Neural cell (in vitro differentiated cells): Measurements from ENCODE around the gene DZIP1L. TPM values are rescaled to one million over a fixed set of nuclear protein-coding genes. Genes with fewer than 3 reads are reported as not detected.
"Not testable (repeated sequence)": the region's sequence is repeated elsewhere in the genome, so short reads cannot be mapped to it uniquely, and the experiment has no call there.

Source experiments
- H2AFZ ChIP-seq: fragments of 200-600, 300-800 bp; sonication (generic), shearing (Covaris generic); 2 replicates; pipeline ENCODE4 v1.6.0; 2014; ENCODE audit warnings: low read depth, mild to moderate bottlenecking, antibody characterized with exemption, low read length, moderate library complexity
- H3F3A ChIP-seq: fragments of 200-600 bp; shearing (Covaris generic); 2 replicates; pipeline ENCODE4 v1.6.1; 2016; ENCODE audit warnings: mild to moderate bottlenecking, moderate library complexity, mixed read lengths, antibody characterized with exemption, low read length; ENCODE audit not compliant: insufficient read depth, poor library complexity, severe bottlenecking
- H3K27ac ChIP-seq: fragments of 200-600, 300-800 bp; sonication (generic), shearing (Covaris generic); 2 replicates; pipeline ENCODE4 v1.5.1; 2014; ENCODE audit warnings: mild to moderate bottlenecking, low read length, moderate library complexity
- H3K27me3 ChIP-seq: fragments of 300-800, 200-600 bp; sonication (generic), shearing (Covaris generic); 2 replicates; pipeline ENCODE4 v1.6.0; 2014; ENCODE audit warnings: mild to moderate bottlenecking, low read depth, low read length, moderate library complexity; ENCODE audit not compliant: insufficient read depth
- H3K36me3 ChIP-seq: fragments of 300-800, 200-600 bp; sonication (generic), shearing (Covaris generic); 2 replicates; pipeline ENCODE4 v1.5.1; 2014; ENCODE audit warnings: mild to moderate bottlenecking, antibody characterized with exemption, low read length, moderate library complexity; ENCODE audit not compliant: insufficient read depth
- H3K4me2 ChIP-seq: fragments of 300-800, 200-600 bp; sonication (generic), shearing (Covaris generic); 2 replicates; pipeline ENCODE4 v1.6.0; 2014; ENCODE audit warnings: mild to moderate bottlenecking, low read length
- H3K4me3 ChIP-seq: fragments of 300-800, 200-600 bp; sonication (generic), shearing (Covaris generic); 2 replicates; pipeline ENCODE4 v1.5.1; 2014; ENCODE audit warnings: mild to moderate bottlenecking, low read length, moderate library complexity
- H3K79me2 ChIP-seq: fragments of 200-600 bp; shearing (Covaris generic); replicated peaks from 2 replicates; pipeline ENCODE4 v1.6.0; 2014; ENCODE audit warnings: mild to moderate bottlenecking, low read length, moderate library complexity; ENCODE audit not compliant: insufficient read depth
- H3K9ac ChIP-seq: fragments of 300-800, 200-600 bp; sonication (generic), shearing (Covaris generic); 2 replicates; pipeline ENCODE4 v1.6.1; 2016; ENCODE audit warnings: mild to moderate bottlenecking, low read length, mixed read lengths
- H3K9me2 ChIP-seq: fragments of 200-600 bp; shearing (Covaris generic); 2 replicates; pipeline ENCODE4 v1.6.1; 2016; ENCODE audit warnings: mild to moderate bottlenecking, low read length, mixed read lengths; ENCODE audit not compliant: insufficient read depth
- H3K9me3 ChIP-seq: fragments of 200-600, 300-800 bp; sonication (generic), shearing (Covaris generic); 2 replicates; pipeline ENCODE4 v1.6.1; 2016; ENCODE audit warnings: mild to moderate bottlenecking, mixed run types, low read length, moderate library complexity, mixed read lengths
- H4K20me1 ChIP-seq: fragments of 200-600 bp; shearing (Covaris generic); 2 replicates; pipeline ENCODE4 v1.6.1; 2016; ENCODE audit warnings: mild to moderate bottlenecking, mixed run types; ENCODE audit not compliant: insufficient read depth
- CTCF ChIP-seq: fragments of 450-650 bp; IDR thresholded peaks from 2 replicates; pipeline ENCODE4 v1.5.1; 2014; ENCODE audit warnings: antibody characterized with exemption, mild to moderate bottlenecking, moderate library complexity; ENCODE audit not compliant: poor library complexity, severe bottlenecking
- EP300 ChIP-seq: fragments of 450-650 bp; conservative IDR thresholded peaks from 2 replicates; pipeline ENCODE4 v1.6.1; 2014; ENCODE audit warnings: antibody characterized with exemption, mild to moderate bottlenecking, moderate library complexity; ENCODE audit not compliant: poor library complexity, severe bottlenecking
- EZH2 ChIP-seq: fragments of 200-600, 300-800 bp; shearing (Covaris generic), sonication (generic); IDR thresholded peaks from 2 replicates; pipeline ENCODE4 v1.6.1; 2014; ENCODE audit warnings: antibody characterized with exemption, low read length, borderline replicate concordance, mild to moderate bottlenecking; ENCODE audit not compliant: insufficient read depth, poor library complexity, severe bottlenecking
- MXI1 ChIP-seq: fragments of 450-650 bp; conservative IDR thresholded peaks from 2 replicates; pipeline ENCODE4 v1.6.1; 2014; ENCODE audit warnings: antibody characterized with exemption, mild to moderate bottlenecking; ENCODE audit not compliant: poor library complexity, severe bottlenecking
- POLR2AphosphoS5 ChIP-seq: IDR thresholded peaks from 2 replicates; pipeline ENCODE4 v1.6.1; 2012
- RAD21 ChIP-seq: fragments of 450-650 bp; conservative IDR thresholded peaks from 2 replicates; pipeline ENCODE4 v1.6.1; 2014; ENCODE audit warnings: antibody characterized with exemption, mild to moderate bottlenecking, moderate library complexity
- SMC3 ChIP-seq: fragments of 450-650 bp; conservative IDR thresholded peaks from 2 replicates; pipeline ENCODE4 v1.6.1; 2014; ENCODE audit warnings: antibody characterized with exemption, mild to moderate bottlenecking, moderate library complexity; ENCODE audit not compliant: poor library complexity
- TAF1 ChIP-seq: IDR thresholded peaks from 2 replicates; pipeline ENCODE4 v1.6.1; 2012; ENCODE audit warnings: low read depth
- polyA plus RNA-seq: library from polyadenylated mRNA; depleted of rRNA; stranded (reverse); fragments of >200 nt; gene quantifications from 2 replicates; pipeline ENCODE4 v1.2.3, GENCODE V29; 2014
- TF ChIP-seq, protein P1 (sequence below): IDR thresholded peaks from 2 replicates; pipeline ENCODE4 v1.6.1; 2012; ENCODE audit warnings: borderline replicate concordance

DZIP1L gene
- polyA plus RNA-seq, 1 donor from 2014 or later: 1.7 TPM

GRCh38 chr3:138092023-138092422 lies 23.4 kb downstream of the DZIP1L start:
- Histone ChIP-seq H3F3A (no peaks in the 10 kb centered on the region), H4K20me1 (no peaks in the 10 kb centered on the region), H3K27ac (no peak overlapping the region), H3K9me2 (no peaks in the 10 kb centered on the region), H3K4me3 (no peak overlapping the region), H3K79me2 (no peaks in the 10 kb centered on the region), H3K9ac (no peak overlapping the region), H3K9me3 (no peaks in the 10 kb centered on the region), H3K27me3 (no peaks in the 10 kb centered on the region), H2AFZ (no peak overlapping the region), H3K36me3 (no peaks in the 10 kb centered on the region), H3K4me2 (no peak overlapping the region)
- no peak for TF ChIP-seq CTCF
- TF ChIP-seq TAF1: no peak
- no peak for TF ChIP-seq SMC3
- no peak for TF ChIP-seq POLR2AphosphoS5
- TF ChIP-seq MXI1: no peak
- TF ChIP-seq EZH2: no peak
- TF ChIP-seq, protein P1, sequence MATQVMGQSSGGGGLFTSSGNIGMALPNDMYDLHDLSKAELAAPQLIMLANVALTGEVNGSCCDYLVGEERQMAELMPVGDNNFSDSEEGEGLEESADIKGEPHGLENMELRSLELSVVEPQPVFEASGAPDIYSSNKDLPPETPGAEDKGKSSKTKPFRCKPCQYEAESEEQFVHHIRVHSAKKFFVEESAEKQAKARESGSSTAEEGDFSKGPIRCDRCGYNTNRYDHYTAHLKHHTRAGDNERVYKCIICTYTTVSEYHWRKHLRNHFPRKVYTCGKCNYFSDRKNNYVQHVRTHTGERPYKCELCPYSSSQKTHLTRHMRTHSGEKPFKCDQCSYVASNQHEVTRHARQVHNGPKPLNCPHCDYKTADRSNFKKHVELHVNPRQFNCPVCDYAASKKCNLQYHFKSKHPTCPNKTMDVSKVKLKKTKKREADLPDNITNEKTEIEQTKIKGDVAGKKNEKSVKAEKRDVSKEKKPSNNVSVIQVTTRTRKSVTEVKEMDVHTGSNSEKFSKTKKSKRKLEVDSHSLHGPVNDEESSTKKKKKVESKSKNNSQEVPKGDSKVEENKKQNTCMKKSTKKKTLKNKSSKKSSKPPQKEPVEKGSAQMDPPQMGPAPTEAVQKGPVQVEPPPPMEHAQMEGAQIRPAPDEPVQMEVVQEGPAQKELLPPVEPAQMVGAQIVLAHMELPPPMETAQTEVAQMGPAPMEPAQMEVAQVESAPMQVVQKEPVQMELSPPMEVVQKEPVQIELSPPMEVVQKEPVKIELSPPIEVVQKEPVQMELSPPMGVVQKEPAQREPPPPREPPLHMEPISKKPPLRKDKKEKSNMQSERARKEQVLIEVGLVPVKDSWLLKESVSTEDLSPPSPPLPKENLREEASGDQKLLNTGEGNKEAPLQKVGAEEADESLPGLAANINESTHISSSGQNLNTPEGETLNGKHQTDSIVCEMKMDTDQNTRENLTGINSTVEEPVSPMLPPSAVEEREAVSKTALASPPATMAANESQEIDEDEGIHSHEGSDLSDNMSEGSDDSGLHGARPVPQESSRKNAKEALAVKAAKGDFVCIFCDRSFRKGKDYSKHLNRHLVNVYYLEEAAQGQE: no peak
- no peak for TF ChIP-seq EP300
- TF ChIP-seq RAD21: no peak

- H4K20me1 ChIP-seq: no peaks in the 10 kb centered on the region
- no peak overlapping the region for H3K27ac ChIP-seq
- H3K4me2 ChIP-seq: no peak overlapping the region
- no peak overlapping the region for H2AFZ ChIP-seq
- H3K27me3 ChIP-seq: no peaks in the 10 kb centered on the region
- no peaks in the 10 kb centered on the region for H3K9me2 ChIP-seq
- no peaks in the 10 kb centered on the region for H3K9me3 ChIP-seq
- TF ChIP-seq TAF1 (no peak), CTCF (no peak), POLR2AphosphoS5 (no peak), SMC3 (no peak), EP300 (no peak), EZH2 (no peak), MXI1 (no peak), RAD21 (no peak)
- TF ChIP-seq, protein P1: no peak
- H3K4me3 ChIP-seq: no peak overlapping the region
- H3F3A ChIP-seq: no peaks in the 10 kb centered on the region
- no peak overlapping the region for H3K9ac ChIP-seq
- no peaks in the 10 kb centered on the region for H3K79me2 ChIP-seq
- H3K36me3 ChIP-seq: no peaks in the 10 kb centered on the region
Observed at GRCh38 chr3:138089091-138089490, 26.3 kb downstream of the DZIP1L start.

DNA sequence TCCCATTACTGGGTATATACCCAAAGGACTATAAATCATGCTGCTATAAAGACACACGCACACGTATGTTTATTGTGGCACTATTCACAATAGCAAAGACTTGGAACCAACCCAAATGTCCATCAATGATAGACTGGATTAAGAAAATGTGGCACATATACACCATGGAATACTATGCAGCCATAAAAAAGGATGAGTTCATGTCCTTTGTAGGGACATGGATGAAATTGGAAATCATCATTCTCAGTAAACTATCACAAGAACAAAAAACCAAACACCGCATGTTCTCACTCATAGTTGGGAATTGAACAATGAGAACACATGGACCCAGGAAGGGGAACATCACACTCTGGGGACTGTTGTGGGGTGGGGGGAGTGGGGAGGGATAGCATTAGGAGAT lies 29.7 kb downstream of the DZIP1L start:
- not testable (repeated sequence) for H3F3A ChIP-seq, H3K9ac ChIP-seq, H3K27ac ChIP-seq, H3K27me3 ChIP-seq, H3K79me2 ChIP-seq, H3K4me2 ChIP-seq, H4K20me1 ChIP-seq, H2AFZ ChIP-seq, H3K9me2 ChIP-seq, H3K36me3 ChIP-seq, H3K4me3 ChIP-seq, H3K9me3 ChIP-seq
